NCI-H526 treated with DMSO at 0.1 percent for 48 hours (cell line): ENCODE measurements around the gene RBM34.
A peak's percentile ranks its signal among the peaks of the same experiment; 100 is the strongest.
"Not testable (repeated sequence)": the region's sequence is repeated elsewhere in the genome, so short reads cannot be mapped to it uniquely, and the experiment has no call there.

Experiments used
- DNase-seq: peaks from one replicate; lab custom pipeline; 2025; lab: John Stamatoyannopoulos, UW

The RBM34 gene

DNA sequence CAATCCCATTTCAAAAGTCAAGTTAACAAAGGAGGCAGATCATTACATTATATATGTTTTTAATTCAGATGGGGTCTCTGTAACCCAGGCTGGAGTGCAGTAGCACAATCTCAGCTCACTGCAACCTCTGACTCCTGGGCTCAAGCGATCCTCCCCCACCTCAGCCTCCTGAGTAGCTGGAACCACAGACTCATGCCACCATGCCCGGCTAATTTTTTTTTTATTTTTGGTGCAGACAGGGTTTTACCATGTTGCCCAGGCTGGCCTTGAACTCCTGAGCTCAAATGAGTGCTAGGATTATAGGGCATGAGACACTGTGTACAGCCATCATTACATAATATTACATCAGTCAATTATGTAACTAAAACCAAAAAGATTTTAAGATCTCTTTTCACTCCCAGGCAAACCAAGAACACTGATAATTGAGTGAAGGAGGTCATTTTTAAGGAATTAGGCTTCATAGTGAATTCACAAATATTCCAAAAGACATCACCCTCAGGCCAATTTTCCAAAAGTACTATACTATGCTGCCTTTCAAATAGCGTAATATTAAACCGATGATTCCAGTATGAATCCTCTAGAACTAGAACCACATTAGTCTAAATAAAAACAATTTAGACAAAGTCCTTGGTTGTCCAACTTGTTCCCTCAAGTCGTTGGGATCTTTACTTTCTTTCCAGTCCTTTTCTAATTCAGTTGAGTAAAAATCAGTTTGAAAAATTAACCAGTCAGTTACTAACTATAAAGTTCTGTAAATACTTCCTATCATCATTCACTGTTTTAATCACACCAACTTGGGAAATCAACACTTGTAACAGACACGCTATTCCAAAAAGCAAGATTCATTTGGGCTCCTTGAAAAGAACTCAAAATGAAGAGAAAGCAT lies 48.5 kb downstream of the RBM34 start:
- DNase-seq: no peak

DNA sequence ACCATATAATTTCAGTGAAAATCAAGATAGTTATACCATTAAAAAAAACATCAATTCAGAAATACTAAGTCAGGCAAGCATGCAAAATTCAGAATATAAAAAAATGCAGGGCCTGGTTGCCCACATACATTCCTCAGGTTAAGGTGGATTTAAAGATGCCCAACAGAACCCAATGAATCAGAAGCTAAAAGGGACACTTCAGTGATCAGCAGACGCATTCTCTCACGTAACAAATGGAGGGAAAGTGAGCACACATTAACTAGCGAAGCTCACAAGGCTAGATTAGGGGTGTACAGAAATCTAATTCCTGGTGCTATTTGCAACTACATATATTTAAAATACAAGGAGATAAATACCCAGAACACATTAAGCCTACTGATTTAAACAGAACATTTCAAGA lies 49.9 kb downstream of the RBM34 start:
- DNase-seq: no peak

- DNase-seq: no peak
Observed at GRCh38 chr1:235108876-235109275, 52.2 kb downstream of the RBM34 start.

GRCh38 chr1:235108185-235108593 lies 52.9 kb downstream of the RBM34 start:
- no peak for DNase-seq

DNA sequence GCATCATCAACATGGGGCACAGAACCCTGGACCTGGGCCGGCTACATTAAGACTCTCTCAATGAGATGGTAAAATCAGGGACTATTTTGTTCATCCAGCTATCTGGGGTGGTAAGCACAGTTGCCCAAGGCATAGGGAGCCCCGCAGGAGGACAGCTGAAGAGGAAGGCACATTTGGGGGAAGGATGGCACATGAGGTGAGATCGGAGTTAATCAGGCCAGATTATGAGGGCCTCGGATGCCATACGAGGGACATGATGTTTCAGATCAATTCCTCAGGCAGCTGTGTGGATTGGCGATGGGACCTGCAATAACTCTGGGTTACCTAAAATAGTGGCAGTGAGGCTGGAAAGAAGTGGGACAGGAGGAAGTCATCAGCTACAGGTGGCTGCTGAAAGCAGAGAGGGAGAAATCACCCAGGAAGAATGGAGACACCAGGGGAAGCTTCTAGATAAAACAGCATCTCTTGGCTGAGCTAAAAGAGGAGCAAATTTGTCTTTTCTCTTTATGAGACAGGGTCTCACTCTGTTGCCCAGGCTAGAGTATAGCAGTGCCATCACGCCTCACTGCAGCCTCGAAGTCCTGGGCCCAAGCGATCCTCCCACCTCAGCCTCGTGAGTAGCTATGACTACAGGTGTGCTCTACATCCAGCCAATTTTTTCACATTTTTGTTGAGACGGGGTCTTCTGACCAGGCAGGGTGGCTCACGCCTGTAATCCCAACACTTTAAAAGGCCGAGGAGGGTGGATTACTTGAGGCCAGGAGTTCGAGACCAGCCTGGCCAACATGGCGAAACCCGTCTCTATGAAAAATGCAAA lies 53.5 kb downstream of the RBM34 start:
- no peak for DNase-seq

- no peak for DNase-seq
Observed at GRCh38 chr1:235106457-235106856, 54.6 kb downstream of the RBM34 start.

DNA sequence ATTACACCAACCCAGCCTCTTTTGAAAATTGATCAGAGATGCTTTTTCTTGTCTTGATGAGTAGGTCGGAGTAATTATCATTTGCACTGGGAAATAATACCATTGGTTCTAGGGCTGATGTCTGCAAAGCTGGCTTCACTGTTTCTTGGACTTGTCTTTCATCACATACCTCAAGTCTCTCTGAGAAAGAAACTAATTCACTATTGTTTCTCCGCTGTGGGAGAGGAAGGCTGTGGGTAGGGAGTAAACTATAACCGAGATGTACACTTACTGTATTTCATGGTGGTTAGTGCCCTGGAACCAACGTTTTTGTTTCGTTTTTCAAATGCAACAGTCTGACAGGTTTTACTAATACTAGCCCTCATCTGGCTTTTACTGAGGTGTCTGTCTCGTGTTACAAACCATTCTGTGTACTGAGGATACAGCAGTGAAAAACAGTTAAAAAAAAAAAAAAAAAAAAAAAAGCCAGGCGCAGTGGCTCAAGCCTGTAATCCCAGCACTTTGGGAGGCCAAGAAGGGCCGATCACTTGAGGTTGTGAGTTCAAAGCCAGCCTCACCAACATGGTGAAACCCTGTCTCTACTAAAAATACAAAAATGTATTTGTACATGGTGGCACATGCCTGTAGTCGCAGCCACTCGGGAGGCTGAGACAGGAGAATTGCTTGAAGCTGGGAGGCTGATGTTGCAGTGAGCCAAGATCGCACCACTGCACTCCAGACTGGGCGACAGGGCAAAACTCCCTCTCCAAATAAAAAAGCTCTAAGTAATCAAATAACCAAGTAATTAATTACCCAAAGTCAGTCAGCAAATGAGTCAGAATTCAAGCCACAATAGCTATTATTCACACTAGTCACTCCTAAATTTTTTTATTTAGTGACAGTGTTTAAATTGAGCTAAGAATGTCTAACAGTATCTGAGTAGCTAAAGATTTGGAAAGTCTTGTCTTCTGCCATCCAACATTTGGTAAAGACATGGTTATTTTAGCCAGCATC lies 55.7 kb downstream of the RBM34 start:
- no peak for DNase-seq

DNA sequence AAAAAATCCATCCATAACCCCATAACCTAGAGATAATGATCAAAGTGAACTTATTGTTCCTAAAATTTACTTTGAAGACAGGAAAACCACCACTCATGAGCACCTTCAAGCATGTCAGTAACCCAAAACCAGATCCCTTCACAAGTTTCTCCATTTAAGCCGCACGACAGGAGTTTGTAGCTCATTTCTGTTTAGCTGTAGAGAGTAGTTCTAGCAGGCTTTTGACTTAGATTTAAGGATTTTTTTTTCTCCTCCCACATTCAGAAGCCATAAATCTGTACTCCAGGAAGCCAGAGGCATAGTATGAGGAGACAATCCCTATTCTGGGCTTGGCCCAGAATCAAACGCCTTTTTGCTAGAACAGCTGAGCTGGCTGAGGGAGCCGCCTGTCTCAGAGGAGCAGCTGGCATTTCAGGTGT lies 58.0 kb downstream of the RBM34 start:
- no peak for DNase-seq

- no peak for DNase-seq
Observed at GRCh38 chr1:235102259-235102582, 58.8 kb downstream of the RBM34 start.

- DNase-seq: no peak
Observed at GRCh38 chr1:235101558-235102258, 59.3 kb downstream of the RBM34 start.

DNA sequence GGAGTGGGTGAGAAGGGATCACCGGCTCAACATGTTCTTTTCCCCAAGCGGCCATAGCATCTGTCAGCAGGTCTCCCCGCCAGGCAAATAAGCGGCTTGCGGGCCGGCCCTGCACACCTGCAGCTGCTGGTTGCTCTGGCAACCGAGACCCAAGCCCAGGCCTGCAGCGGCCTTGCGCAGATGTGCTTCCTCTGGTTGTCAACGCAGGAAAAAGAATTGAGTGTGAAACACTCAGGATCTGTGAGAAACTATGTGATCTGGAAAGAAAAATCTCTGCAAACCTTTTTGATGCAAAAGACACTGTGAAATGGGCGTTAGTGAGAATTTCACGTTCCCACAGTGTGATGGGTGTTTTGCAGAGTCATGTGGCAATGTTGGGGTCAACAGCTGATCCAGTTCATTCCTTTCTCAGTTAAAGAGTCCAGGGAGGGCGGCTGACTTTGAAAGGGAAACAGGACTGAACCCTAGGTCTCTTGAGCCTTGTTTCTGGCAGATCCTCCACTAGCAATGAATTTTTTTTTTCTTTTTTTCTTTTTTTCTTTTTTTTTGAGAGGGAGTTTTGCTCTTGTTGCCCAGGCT lies 60.8 kb downstream of the RBM34 start:
- DNase-seq: no peak

DNA sequence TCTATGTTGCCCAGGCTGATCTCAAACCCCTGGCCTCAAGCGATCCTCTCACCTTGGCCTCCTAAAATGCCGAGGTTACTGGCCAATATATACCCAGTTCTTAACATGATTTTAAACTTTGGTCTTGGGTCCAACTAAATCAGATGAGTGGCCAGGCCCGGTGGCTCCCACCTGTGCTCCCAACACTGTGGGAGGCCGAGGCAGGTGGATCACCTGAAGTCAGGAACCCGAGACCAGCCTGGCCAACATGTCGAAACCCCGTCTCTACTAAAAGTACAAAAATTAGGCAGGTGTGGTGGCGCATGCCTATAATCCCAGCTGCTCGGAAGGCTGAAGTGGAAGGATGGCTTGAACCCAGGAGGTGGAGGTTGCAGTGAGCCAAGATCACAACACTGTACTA lies 62.1 kb downstream of the RBM34 start:
- no peak for DNase-seq

DNA sequence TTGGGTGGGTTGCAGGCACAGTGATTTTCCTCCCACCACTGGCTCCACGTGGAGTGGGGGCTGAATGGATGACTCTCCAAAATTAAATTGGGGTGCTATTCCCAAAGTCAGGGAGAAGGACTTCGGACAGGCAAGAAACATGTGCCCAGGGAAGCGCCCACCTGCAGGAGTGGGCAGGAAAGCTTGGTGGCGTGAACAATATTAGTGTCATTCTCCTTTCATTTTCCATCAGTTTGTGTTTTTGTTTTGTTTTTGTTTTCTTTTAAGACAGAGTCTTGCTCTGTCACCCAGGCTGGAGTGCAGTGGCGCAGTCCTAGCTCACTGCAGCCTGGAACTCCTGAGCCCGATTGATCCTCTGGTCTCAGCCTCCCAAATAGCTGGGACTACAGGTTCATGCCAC lies 62.5 kb downstream of the RBM34 start:
- DNase-seq: no peak

GRCh38 chr1:235097501-235097900 lies 63.5 kb downstream of the RBM34 start:
- not testable (repeated sequence) for DNase-seq

DNA sequence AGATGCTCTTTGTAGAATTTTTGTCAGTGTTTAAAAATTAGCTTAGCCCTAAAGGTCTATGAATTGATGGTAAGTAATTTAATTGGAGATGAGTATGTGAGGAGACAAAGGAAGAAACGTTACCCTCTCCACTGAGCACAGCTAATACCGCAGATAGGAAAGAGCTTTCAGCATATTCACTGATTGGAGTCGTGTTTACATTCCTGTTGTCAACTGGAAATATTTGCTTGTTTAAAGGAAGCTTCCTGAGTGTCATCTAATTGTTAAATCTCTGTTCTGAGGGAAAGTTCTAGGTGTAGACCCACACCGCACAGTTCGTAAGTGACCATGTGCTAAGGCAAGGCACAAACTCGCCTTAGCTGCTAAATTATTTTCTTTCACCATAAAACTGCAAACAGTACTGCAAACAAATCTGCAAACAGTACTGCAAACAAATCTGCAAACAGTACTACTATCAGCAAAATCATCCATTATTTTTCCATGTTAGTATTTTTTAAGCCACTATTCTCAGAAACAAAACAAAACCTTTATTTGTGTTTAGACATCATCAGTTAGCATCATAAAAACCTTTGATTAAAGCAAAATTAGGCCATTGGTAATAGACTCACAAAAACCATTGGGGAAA lies 65.0 kb downstream of the RBM34 start:
- DNase-seq: no peak

- DNase-seq: peak; percentile 41
Observed at GRCh38 chr1:235093696-235094592, 67.1 kb downstream of the RBM34 start.

DNA sequence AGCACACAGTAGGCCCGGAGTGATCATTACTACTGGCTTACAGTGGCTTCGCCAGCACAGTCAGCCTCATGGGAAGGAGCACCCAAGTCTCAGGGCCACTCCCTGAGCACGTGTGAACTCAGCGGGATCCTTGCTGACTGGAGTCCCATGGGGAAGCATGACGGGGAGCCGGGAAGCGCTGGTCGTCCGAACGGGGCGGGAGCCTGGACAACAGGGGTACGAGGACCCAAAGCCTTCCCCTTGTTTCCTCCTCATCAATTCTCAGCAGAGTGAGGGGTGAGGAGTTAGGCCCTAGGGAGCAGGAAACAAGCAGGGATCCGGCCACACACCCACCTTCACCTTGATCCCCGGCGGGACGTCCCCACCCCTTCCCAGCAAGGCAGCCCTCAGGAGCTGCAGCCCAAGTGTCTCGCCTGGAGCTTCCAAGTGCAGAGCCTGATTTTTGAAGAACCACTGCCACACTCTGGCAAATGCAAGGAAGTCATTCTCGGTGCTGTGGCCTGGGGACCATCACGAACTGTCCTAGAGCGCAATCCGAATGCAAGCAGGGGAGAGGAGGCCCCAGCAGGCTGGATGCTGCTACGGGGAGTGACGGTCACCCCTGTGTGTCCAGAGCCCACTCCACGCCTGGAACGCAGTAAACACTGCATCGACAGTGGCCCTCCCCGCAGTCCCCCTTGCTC lies 67.9 kb downstream of the RBM34 start:
- peak; percentile 21 for DNase-seq

DNA sequence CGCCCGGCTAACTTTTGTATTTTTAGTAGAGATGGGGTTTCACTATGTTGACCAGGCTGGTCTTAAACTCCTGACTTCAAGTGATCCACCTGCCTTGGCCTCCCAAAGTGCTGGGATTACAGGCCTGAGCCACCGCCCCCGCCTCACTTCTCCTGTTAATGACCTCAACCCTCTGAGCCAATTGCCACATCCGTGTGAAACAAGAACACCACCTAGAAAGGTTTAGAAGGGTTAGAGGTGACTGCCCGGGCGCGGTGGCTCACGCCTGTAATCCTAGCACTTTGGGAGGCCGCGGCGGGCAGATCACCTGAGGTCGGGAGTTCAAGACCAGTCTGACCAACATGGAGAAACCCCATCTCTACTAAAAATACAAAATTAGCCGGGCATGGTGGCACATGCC lies 68.6 kb downstream of the RBM34 start:
- not testable (repeated sequence) for DNase-seq

- DNase-seq: not testable (repeated sequence)
Observed at GRCh38 chr1:235092045-235092406, 69.0 kb downstream of the RBM34 start.
